Activated naive CD4-positive, alpha-beta T cell treated with Interleukin-2 at 50 U/mL for 16 hours (primary cell): Measurements from ENCODE around the gene P3H2.

Source experiments
- DNase-seq: peaks from one replicate; pipeline ENCODE4 v3.0.0-alpha.2; 2020

Gene P3H2

DNA sequence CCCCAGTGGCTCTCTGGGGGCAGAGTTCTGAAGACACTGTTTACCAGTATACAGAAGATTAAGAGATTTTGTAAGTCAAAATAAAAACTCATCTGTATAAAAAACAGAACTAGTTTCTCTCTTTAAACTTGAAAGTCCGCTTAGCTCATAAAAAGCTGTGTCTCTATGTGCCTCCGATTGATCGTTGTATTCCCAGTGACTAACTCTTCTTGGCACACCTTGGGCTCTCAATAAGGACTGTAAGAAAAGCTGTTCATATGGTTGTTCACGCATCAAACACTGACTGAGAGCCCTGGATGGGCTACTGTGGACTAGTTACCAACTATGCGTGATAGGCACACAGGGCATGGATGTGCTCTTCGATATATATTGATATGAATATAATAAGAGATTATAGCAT is 107.9 kb downstream of the P3H2 start:
- no peak for DNase-seq

DNA sequence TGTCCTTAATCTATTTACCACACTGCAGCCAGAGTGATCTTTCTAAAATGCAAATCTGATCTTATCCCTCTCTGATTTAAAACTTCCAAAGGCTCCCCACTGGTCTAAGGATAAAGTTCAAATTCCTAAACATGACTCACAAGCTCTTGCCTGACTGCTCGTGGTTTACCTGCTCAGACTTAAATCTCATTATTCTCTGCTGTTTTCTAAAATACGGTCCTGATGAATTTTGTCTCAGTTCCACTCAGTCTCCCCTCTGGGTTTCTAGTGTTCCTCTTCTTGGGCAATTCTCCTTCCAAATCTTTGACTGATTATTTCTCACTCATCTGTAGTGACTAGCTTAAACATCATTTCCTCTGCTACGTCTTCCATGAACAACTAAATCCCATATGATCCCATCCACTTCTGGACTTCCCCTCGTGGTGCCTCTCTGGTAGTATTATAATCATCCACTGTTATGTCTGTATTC is 108.3 kb downstream of the P3H2 start:
- DNase-seq = no peak

- DNase-seq = no peak
Measured at GRCh38 chr3:190010486-190010885, 110.2 kb downstream of the P3H2 start.

- DNase-seq = no peak
Measured at GRCh38 chr3:190009614-190010013, 111.1 kb downstream of the P3H2 start.

- no peak for DNase-seq
Measured at GRCh38 chr3:190008432-190008831, 112.3 kb downstream of the P3H2 start.

DNA sequence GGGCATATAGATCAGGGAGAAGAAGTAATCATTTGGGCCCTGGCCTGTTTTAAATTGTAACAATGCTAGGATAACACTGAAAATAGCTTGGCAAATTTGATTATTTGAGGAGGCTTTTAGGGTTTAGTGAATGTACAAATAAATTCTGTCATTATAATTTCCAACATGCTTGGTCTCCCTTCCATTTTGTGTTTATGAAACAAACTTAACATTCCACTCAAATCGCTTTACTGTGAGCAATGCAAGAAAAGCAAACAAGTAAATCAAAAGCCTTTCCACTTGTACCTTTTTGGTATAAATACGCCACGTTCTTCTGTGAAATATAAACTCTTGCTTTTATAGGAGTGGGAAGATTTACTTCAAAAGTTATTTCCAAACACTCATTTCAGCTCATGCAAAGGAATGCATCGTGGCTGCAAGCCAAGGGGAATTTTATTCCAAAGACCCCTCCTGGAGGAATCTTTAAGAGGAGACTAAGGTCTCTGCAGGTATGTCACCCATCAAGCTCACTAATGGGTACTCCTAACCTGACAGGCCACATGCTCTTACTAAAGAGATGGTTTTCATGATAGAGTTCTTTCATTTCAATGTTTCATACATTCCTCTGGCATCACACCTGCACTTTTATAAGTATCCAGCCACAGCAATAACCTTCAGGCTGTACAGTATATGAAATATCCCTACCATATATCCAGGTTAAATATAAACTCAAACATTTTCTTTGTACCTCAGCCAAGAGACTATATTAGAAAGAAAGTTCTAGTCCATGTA is 115.2 kb downstream of the P3H2 start:
- DNase-seq = no peak

DNA sequence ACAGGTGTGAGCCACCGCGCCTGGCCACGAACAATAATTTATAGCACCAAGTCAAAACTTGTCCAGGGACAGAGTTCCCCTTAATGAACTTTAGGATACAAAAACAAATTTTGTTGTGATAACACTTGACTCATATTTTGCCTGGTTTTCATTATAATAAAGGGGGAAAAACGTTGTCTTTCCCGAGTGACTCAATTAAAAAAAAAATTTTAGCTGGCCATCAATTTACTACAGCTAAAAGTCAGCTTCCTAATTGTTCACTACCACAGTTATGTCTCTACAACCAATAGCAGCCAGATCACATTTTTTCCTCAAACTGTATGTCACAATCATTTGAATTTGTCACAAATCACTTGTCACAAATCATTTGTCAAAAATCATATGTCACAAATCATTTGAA is 116.0 kb downstream of the P3H2 start:
- DNase-seq = no peak

- DNase-seq = no peak
Measured at GRCh38 chr3:190003681-190004123, 117.0 kb downstream of the P3H2 start.

- no peak for DNase-seq
Measured at GRCh38 chr3:190003068-190003467, 117.6 kb downstream of the P3H2 start.

GRCh38 chr3:190001426-190001825 is 119.3 kb downstream of the P3H2 start:
- DNase-seq = no peak

DNA sequence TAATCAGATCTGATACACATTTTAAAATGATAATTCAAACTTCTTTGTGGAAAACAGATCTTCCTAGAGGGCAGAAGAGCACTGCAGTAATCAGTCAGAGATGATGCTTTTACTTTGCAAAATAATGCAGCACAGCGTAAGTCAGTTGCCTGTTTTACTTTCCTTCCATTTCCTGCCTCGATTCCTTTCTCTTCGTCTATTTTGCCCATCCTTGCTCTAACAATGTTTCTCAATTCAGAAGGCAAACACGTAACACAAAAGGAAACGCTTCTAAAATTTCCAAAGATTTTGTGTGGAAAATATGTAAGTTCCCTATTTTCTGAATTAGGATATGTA is 119.9 kb downstream of the P3H2 start:
- DNase-seq = no peak

- DNase-seq = no peak
Measured at GRCh38 chr3:190000187-190000860, 120.4 kb downstream of the P3H2 start.

DNA sequence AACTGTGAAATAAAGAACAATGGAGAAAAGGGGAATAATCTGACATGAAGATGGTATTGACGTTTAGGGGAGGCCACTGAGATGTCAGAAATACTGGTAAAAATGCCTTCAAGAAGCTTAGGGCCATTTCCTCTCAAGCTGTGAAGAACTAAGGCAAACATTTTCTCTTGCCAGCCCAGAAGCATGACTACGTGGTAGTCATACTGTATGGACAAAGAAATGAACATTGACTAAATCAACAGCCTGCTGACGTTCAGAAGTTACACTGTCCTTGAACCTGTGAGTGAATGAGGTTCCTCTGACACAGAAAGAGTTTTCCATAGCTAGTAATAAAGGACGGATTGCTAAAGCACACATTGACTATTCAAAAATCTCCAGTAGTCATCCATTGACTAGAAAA is 121.0 kb downstream of the P3H2 start:
- no peak for DNase-seq

DNA sequence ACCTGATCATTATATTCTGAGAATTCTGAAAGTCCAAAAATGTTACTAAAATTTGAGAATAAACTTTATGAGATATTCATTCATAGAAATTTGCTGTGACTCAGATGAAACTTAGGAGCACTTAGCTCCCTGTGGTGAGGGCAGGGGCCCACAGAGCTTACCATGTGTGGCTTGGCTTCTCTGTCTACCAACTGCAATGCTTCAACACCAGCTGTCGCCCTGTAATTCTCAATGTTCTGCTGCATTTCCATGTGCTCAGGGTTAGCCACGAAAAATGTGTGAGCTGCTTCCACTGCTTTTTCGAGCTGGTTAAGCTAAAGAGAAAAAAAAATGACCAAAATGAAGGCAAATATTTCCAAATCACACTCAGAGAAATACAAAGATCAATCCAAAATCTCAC is 125.6 kb downstream of the P3H2 start:
- no peak for DNase-seq

GRCh38 chr3:189990826-189991225 is 129.9 kb downstream of the P3H2 start:
- DNase-seq = no peak

GRCh38 chr3:189988854-189989253 is 131.8 kb downstream of the P3H2 start:
- DNase-seq = no peak

GRCh38 chr3:189988322-189988721 is 132.4 kb downstream of the P3H2 start:
- no peak for DNase-seq

GRCh38 chr3:189985948-189986347 is 134.7 kb downstream of the P3H2 start:
- DNase-seq = no peak

- DNase-seq = no peak
Measured at GRCh38 chr3:189983612-189984011, 137.1 kb downstream of the P3H2 start.

GRCh38 chr3:189982321-189982945 is 138.3 kb downstream of the P3H2 start:
- DNase-seq = no peak

GRCh38 chr3:189981668-189982067 is 139.0 kb downstream of the P3H2 start:
- DNase-seq = no peak

GRCh38 chr3:189978753-189979152 is 141.9 kb downstream of the P3H2 start:
- no peak for DNase-seq

DNA sequence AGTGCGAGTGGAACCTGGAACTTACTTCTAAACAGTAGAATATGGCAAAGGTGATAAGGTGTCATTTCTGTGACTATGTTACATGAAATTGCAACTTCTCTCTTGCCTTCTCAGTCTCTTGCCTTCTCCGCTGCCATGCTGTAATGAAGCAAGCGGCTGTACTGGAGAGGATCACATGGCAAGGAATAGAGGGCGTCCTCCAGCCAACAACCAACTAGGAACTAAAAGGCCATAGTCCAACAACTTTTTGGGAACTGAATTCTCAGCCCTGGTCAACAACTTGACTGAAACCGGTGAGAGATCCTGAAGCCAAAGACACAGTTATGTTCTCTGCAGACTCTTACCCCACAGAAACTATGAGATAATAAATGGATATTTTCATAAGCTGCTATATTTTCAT is 143.5 kb downstream of the P3H2 start:
- no peak for DNase-seq

- DNase-seq = no peak
Measured at GRCh38 chr3:189975391-189975990, 145.2 kb downstream of the P3H2 start.
